ENCODE results near the gene LRRC25. TPM values are rescaled to one million over a fixed set of nuclear protein-coding genes. Genes with fewer than 3 reads are reported as not detected.

LRRC25 gene
- total RNA-seq, 6 experiments from 2014 or later: 1.9 to 12.6 (median 3.2) TPM

GRCh38 chr19:18391509-18392075 lies 5.8 kb downstream of the LRRC25 start:
- no peaks in the 10 kb centered on the region for H3K9me3 ChIP-seq
- H3K4me1 ChIP-seq: peaks cover 0 to 27% (median 7%) of the 10 kb centered on the region in 4 donors
- H3K36me3 ChIP-seq: no peaks in the 10 kb centered on the region
- H3K27ac ChIP-seq: no peak overlapping the region
- 100% methylated on average over 1 of the region's 9 CpGs for WGBS (ENCODE audit: insufficient coverage, low coverage, low lambda C conversion rate, missing lambda C conversion rate)
- DNase-seq (no peak), ATAC-seq (no peak)
- no peak overlapping the region for H3K4me3 ChIP-seq
- intact Hi-C loops (cut with DNase I): no loop called here
- TF ChIP-seq CTCF (IDR thresholded peaks at IDR 0.05) (no peak), POLR2A (IDR thresholded peaks at IDR 0.05) (no peak)
- H3K27me3 ChIP-seq: no peaks in the 10 kb centered on the region

- Histone ChIP-seq H3K4me1 (peaks cover 0 to 22% (median 6%) of the 10 kb centered on the region in 4 donors), H3K9me3 (no peaks in the 10 kb centered on the region), H3K4me3 (no peak overlapping the region), H3K36me3 (no peaks in the 10 kb centered on the region), H3K27me3 (no peaks in the 10 kb centered on the region), H3K27ac (no peak overlapping the region)
- intact Hi-C loops (cut with DNase I): no loop called here
- 78% methylated on average over 6 of the region's 6 CpGs for WGBS (ENCODE audit: insufficient coverage, low coverage, low lambda C conversion rate, missing lambda C conversion rate)
- TF ChIP-seq CTCF (IDR thresholded peaks at IDR 0.05): no peak
- TF ChIP-seq POLR2A (IDR thresholded peaks at IDR 0.05): no peak
- DNase-seq (no peak), ATAC-seq (no peak)
Measured at GRCh38 chr19:18390065-18390907, 7.1 kb downstream of the LRRC25 start.

- peaks cover 0 to 27% (median 9%) of the 10 kb centered on the region in 4 donors for H3K4me1 ChIP-seq
- peak; percentile 19 for TF ChIP-seq POLR2A (IDR thresholded peaks at IDR 0.05)
- no peak for TF ChIP-seq CTCF (IDR thresholded peaks at IDR 0.05)
- H3K27ac ChIP-seq: no peak overlapping the region
- ATAC-seq (no peak), DNase-seq (no peak)
- H3K9me3 ChIP-seq: no peaks in the 10 kb centered on the region
- no peaks in the 10 kb centered on the region for H3K36me3 ChIP-seq
- intact Hi-C loops (cut with DNase I): no loop called here
- H3K4me3 ChIP-seq: no peak overlapping the region
- H3K27me3 ChIP-seq: no peaks in the 10 kb centered on the region
Measured at GRCh38 chr19:18389726-18390064, 7.7 kb downstream of the LRRC25 start.

- intact Hi-C loops (cut with DNase I): no loop called here
- no peak for TF ChIP-seq POLR2A (IDR thresholded peaks at IDR 0.05)
- no peak for TF ChIP-seq CTCF (IDR thresholded peaks at IDR 0.05)
- no peak overlapping the region for H3K4me3 ChIP-seq
- H3K9me3 ChIP-seq: no peaks in the 10 kb centered on the region
- WGBS (ENCODE audit: insufficient coverage, low coverage, low lambda C conversion rate, missing lambda C conversion rate): 81% methylated on average over 11 of the region's 13 CpGs
- no peaks in the 10 kb centered on the region for H3K36me3 ChIP-seq
- H3K27ac ChIP-seq: no peak overlapping the region
- H3K4me1 ChIP-seq: peaks cover 0 to 30% (median 10%) of the 10 kb centered on the region in 4 donors
- no peaks in the 10 kb centered on the region for H3K27me3 ChIP-seq
- ATAC-seq (no peak), DNase-seq (no peak)
Measured at GRCh38 chr19:18388960-18389725, 8.3 kb downstream of the LRRC25 start.
